ENCODE data around the gene ACVR2A.

- no peak for TF ChIP-seq EZH2 (IDR thresholded peaks at IDR 0.05; ENCODE audit: insufficient read depth, poor library complexity, severe bottlenecking)
- no peak for TF ChIP-seq EZH2phosphoT487 (IDR thresholded peaks at IDR 0.05; ENCODE audit: insufficient read depth, low read depth)
Measured at GRCh38 chr2:147937744-147938349, 93.0 kb downstream of the ACVR2A start.
